OCI-LY7 (cell line): Measurements from ENCODE around the gene PAM16. TPM values are rescaled to one million over a fixed set of nuclear protein-coding genes. Genes with fewer than 3 reads are reported as not detected.

Experiments
- BruUV-seq: library from RNA; stranded (reverse); fragments of 400-500 nt; replicated peaks from 2 replicates; lab custom pipeline; 2021; lab: Mats Ljungman, UMichigan
- CTCF ChIA-PET: fragments of 300-600 bp; sonication (Branson Sonifier 250); formaldehyde crosslinking; loops from one replicate; lab custom pipeline; 2022; ENCODE audit warnings: antibody characterized with exemption; ENCODE audit not compliant: unreplicated experiment; lab: Charles Lee
- POLR2A ChIA-PET: fragments of 300-600 bp; sonication (Branson Sonifier 250); formaldehyde crosslinking; loops from one replicate; lab custom pipeline; 2022; ENCODE audit warnings: antibody characterized with exemption; lab: Charles Lee
- DNase-seq: peaks from one replicate; pipeline ENCODE4 v3.0.0-alpha.2; 2015; ENCODE audit warnings: low spot score
- H2AFZ ChIP-seq: fragments of 200-600 bp; sonication (generic), shearing (Covaris generic); 2 replicates; pipeline ENCODE4 v1.6.1; 2014; ENCODE audit warnings: mild to moderate bottlenecking, antibody characterized with exemption, low read length, moderate library complexity
- H3K27ac ChIP-seq: fragments of 200-600 bp; sonication (generic); 2 replicates; pipeline ENCODE4 v1.5.1; 2014; ENCODE audit warnings: mixed run types, low read depth, mild to moderate bottlenecking, moderate library complexity, low read length, inconsistent platforms; ENCODE audit not compliant: poor library complexity, severe bottlenecking
- H3K36me3 ChIP-seq: fragments of 200-600 bp; sonication (generic); 2 replicates; pipeline ENCODE4 v1.6.1; 2014; ENCODE audit warnings: mild to moderate bottlenecking, antibody characterized with exemption, low read length, moderate library complexity, mixed read lengths; ENCODE audit not compliant: insufficient read depth
- H3K4me1 ChIP-seq: fragments of 200-600 bp; sonication (generic); 2 replicates; pipeline ENCODE4 v1.5.1; 2014; ENCODE audit warnings: mild to moderate bottlenecking, low read length; ENCODE audit not compliant: insufficient read depth, poor library complexity, severe bottlenecking
- H3K4me2 ChIP-seq: fragments of 200-600 bp; sonication (generic); 2 replicates; pipeline ENCODE4 v1.6.1; 2014; ENCODE audit warnings: mild to moderate bottlenecking, low read length
- H3K4me3 ChIP-seq: fragments of 200-600 bp; sonication (generic); 2 replicates; pipeline ENCODE4 v1.5.1; 2014; ENCODE audit warnings: mild to moderate bottlenecking, low read depth, low read length; ENCODE audit not compliant: poor library complexity, severe bottlenecking
- H3K79me2 ChIP-seq: fragments of 200-600 bp; sonication (generic); 2 replicates; pipeline ENCODE4 v1.6.1; 2016; ENCODE audit warnings: low read depth, mild to moderate bottlenecking, low read length, moderate library complexity, mixed read lengths; ENCODE audit not compliant: insufficient read depth
- H3K9me2 ChIP-seq: fragments of 200-600 bp; sonication (generic); 2 replicates; pipeline ENCODE4 v1.6.1; 2016; ENCODE audit warnings: mild to moderate bottlenecking, low read length, mixed read lengths; ENCODE audit not compliant: insufficient read depth
- H3K9me3 ChIP-seq: fragments of 200-600 bp; sonication (generic); 2 replicates; pipeline ENCODE4 v1.6.1; 2014; ENCODE audit warnings: mild to moderate bottlenecking, mixed run types, low read length, mixed read lengths
- H4K20me1 ChIP-seq: fragments of 200-600 bp; sonication (generic); 2 replicates; pipeline ENCODE4 v1.6.1; 2014; ENCODE audit warnings: mild to moderate bottlenecking, antibody characterized with exemption, low read length, moderate library complexity, mixed read lengths; ENCODE audit not compliant: insufficient read depth
- EZH2phosphoT487 ChIP-seq: fragments of 200-600 bp; sonication (generic); IDR thresholded peaks from 2 replicates; pipeline ENCODE4 v1.6.1; 2018; ENCODE audit warnings: low read depth, borderline replicate concordance, mild to moderate bottlenecking, mixed run types, antibody characterized with exemption, low read length, moderate library complexity, mixed read lengths
- intact Hi-C: fragments of 100-400 bp; cut with micrococcal nuclease; formaldehyde crosslinking; loops from one replicate; pipeline ENCODE4 v1.10.0; 2022; ENCODE audit not compliant: unreplicated experiment
- total RNA-seq, 2 experiments: library from RNA; depleted of rRNA in 1 of 2; stranded (reverse); fragments of >200 nt in 1 of 2; shearing (Covaris generic) in 1 of 2; gene quantifications; 2 replicates each; pipeline ENCODE4 v1.2.3, GENCODE V29; 2014 to 2022
- TF ChIP-seq, protein P1 (sequence below): fragments of 200-600 bp; sonication (generic); conservative IDR thresholded peaks from 2 replicates; pipeline ENCODE4 v1.5.1; 2014; ENCODE audit warnings: mild to moderate bottlenecking, antibody characterized with exemption, low read length, moderate library complexity, mixed read lengths

The PAM16 gene
- total RNA-seq, 2 experiments from 2014 or later, result 80.6 to 82.4 TPM

DNA sequence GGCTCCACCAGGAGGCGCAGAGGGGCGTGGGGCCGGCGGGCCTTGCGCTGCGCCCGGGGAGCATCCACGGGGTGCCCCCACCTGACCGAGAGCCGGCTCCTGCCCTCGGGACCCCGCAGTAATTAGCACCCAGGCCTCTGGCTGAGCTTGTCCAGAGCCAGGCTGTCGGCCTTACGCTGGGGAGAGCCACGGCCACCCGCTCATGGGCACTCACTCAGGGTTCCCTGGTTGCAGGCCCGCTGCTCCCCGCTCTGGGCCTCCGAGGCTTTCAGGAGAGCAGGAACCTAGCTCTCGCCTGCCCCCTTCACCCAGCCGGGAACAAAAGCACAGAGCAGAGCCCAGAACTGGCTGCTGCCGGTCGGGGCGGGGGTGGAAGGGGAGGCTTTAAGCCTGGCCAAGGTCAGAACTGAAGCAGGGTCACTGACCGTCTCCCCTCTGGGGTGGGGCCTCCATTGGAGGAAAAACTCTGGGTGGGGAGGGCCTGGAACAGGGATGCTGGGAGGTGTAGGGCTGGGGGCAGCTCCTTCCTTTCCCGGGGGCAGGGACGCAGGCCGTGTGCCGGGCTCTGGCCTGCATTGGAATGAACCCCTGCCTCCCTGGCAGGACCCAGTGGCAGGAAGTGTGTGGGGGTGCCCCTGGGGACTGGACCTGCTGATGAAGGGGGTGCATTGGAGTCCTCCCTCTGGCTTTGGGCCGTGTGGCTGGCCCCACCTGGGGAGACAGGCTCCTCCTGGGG lies 22.9 kb downstream of the PAM16 start:
- Histone ChIP-seq H3K4me3 (peak overlapping the region; percentile 62), H3K4me1 (peaks cover 10% of the 10 kb centered on the region), H2AFZ (peak overlapping the region; percentile 62; the same call in 1 of the 2 replicates), H3K79me2 (no peaks in the 10 kb centered on the region), H3K4me2 (peak overlapping the region; percentile 77), H3K27ac (no peak overlapping the region), H3K9me2 (no peaks in the 10 kb centered on the region), H3K9me3 (no peaks in the 10 kb centered on the region), H3K36me3 (no peaks in the 10 kb centered on the region), H4K20me1 (no peaks in the 10 kb centered on the region)
- CTCF ChIA-PET, result interaction anchor here (0.8 to 1.0 kb wide), 2 partner anchors 19 to 21 kb away, joined by 3 to 4 read pairs; no protein-coding TSS in a partner anchor
- DNase-seq, result peak; percentile 69
- no TSS peak for BruUV-seq
- intact Hi-C loops, result no loop called here
- POLR2A ChIA-PET, result no interaction called here
- TF ChIP-seq, protein P1, sequence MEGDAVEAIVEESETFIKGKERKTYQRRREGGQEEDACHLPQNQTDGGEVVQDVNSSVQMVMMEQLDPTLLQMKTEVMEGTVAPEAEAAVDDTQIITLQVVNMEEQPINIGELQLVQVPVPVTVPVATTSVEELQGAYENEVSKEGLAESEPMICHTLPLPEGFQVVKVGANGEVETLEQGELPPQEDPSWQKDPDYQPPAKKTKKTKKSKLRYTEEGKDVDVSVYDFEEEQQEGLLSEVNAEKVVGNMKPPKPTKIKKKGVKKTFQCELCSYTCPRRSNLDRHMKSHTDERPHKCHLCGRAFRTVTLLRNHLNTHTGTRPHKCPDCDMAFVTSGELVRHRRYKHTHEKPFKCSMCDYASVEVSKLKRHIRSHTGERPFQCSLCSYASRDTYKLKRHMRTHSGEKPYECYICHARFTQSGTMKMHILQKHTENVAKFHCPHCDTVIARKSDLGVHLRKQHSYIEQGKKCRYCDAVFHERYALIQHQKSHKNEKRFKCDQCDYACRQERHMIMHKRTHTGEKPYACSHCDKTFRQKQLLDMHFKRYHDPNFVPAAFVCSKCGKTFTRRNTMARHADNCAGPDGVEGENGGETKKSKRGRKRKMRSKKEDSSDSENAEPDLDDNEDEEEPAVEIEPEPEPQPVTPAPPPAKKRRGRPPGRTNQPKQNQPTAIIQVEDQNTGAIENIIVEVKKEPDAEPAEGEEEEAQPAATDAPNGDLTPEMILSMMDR, result peak; percentile 69
- no peak for TF ChIP-seq EZH2phosphoT487

DNA sequence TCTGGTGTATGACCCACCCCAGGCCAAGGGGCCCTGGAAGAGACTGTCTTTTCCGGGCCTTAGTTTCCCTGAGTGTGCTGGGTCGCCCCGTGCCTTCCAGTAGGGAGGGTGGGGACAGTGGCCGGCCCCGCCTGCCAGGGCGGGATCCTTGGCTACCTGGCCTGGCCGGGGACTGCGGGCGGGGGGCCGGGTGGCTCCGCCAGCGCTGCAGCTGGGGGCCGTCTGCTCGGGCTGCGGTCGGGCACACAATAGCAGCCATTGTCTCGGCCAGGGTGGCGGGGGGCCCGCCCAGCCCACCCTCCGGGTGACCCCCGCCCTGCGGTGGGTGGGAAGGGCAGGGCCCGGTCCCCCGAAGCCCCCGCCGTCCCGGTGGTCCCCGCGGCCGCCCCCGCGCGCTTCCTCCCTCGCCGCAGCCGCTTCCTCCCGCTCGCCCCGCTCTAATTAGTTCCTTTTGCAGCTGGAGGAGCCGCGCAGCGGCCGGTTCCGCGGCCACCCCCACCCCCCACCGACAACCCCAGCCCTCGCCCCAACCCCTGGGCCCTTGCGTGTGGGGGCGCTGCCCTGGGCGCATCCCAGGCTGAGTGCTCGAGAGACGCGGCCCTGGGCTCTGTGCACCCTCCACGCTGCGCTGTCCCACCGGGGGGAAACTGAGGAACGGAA lies 23.6 kb downstream of the PAM16 start:
- CTCF ChIA-PET, result interaction anchor here (0.8 to 1.3 kb wide), 5 partner anchors 18 to 74 kb away, joined by 3 to 4 read pairs (median 3); no protein-coding TSS in a partner anchor
- Histone ChIP-seq H3K4me1 (peaks cover 10% of the 10 kb centered on the region), H4K20me1 (no peaks in the 10 kb centered on the region), H3K9me2 (no peaks in the 10 kb centered on the region), H3K4me3 (peak overlapping the region; percentile 62), H3K36me3 (no peaks in the 10 kb centered on the region), H3K27ac (no peak overlapping the region), H3K9me3 (no peaks in the 10 kb centered on the region), H2AFZ (peak overlapping the region; percentile 62; the same call in 1 of the 2 replicates), H3K4me2 (peak overlapping the region; percentile 77), H3K79me2 (no peaks in the 10 kb centered on the region)
- TF ChIP-seq, protein P1, result no peak
- no peak for TF ChIP-seq EZH2phosphoT487
- peak; percentile 33 for DNase-seq
- intact Hi-C loops, result loop anchor here (1.0 kb wide), 1 partner anchor 13 kb away; no protein-coding TSS in a partner anchor
- no TSS peak for BruUV-seq
- POLR2A ChIA-PET, result interaction anchor here (0.6 kb wide), 2 partner anchors 36 to 146 kb away, joined by 3 to 4 read pairs; no protein-coding TSS in a partner anchor
